GM06990 (cell line): ENCODE results near the gene SYTL5.

ENCODE experiments used
- DNase-seq: peaks from one replicate; pipeline ENCODE4 v3.0.0-alpha.2; 2011; ENCODE audit not compliant: insufficient read length; ENCODE audit errors: extremely low read depth
- H3K27me3 ChIP-seq: replicated peaks from 2 replicates; pipeline ENCODE4 v1.6.0; 2011; ENCODE audit warnings: low read length; ENCODE audit not compliant: control insufficient read depth, insufficient read depth
- H3K36me3 ChIP-seq: 2 replicates; pipeline ENCODE4 v1.5.1; 2011; ENCODE audit warnings: low read length; ENCODE audit not compliant: control insufficient read depth, insufficient read depth
- H3K4me3 ChIP-seq: replicated peaks from 2 replicates; pipeline ENCODE4 v1.5.1; 2011; ENCODE audit warnings: low read depth, mild to moderate bottlenecking, control low read depth, low read length
- TF ChIP-seq, protein P1 (sequence below): IDR thresholded peaks from 2 replicates; pipeline ENCODE4 v1.5.1; 2011; ENCODE audit warnings: low read length, control low read depth, mild to moderate bottlenecking, inconsistent platforms; ENCODE audit not compliant: insufficient read depth, poor library complexity, severe bottlenecking

Gene SYTL5

DNA sequence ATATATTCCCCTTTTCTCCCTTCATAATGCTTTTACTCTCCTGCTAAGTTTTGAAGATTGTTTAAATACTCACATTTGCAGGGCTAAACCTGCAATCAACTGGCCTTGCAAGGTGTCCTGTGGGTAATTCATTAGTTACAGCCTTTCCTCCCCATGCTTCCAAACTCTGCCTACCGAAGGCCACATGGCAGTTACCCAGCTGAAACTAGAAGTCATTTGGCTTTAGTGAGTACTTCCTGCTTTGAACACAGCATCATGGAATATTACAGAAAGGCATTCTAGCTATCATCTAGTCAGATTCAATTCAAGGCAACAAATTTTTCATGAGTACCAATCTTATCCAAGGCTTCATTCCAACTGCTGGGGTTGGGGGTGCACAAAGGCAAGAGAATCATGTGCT is 158.7 kb downstream of the SYTL5 start:
- no peak for DNase-seq
- Histone ChIP-seq H3K4me3 (no peak overlapping the region), H3K36me3 (no peaks in the 10 kb centered on the region), H3K27me3 (no peaks in the 10 kb centered on the region)
- TF ChIP-seq, protein P1, sequence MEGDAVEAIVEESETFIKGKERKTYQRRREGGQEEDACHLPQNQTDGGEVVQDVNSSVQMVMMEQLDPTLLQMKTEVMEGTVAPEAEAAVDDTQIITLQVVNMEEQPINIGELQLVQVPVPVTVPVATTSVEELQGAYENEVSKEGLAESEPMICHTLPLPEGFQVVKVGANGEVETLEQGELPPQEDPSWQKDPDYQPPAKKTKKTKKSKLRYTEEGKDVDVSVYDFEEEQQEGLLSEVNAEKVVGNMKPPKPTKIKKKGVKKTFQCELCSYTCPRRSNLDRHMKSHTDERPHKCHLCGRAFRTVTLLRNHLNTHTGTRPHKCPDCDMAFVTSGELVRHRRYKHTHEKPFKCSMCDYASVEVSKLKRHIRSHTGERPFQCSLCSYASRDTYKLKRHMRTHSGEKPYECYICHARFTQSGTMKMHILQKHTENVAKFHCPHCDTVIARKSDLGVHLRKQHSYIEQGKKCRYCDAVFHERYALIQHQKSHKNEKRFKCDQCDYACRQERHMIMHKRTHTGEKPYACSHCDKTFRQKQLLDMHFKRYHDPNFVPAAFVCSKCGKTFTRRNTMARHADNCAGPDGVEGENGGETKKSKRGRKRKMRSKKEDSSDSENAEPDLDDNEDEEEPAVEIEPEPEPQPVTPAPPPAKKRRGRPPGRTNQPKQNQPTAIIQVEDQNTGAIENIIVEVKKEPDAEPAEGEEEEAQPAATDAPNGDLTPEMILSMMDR, result no peak

DNA sequence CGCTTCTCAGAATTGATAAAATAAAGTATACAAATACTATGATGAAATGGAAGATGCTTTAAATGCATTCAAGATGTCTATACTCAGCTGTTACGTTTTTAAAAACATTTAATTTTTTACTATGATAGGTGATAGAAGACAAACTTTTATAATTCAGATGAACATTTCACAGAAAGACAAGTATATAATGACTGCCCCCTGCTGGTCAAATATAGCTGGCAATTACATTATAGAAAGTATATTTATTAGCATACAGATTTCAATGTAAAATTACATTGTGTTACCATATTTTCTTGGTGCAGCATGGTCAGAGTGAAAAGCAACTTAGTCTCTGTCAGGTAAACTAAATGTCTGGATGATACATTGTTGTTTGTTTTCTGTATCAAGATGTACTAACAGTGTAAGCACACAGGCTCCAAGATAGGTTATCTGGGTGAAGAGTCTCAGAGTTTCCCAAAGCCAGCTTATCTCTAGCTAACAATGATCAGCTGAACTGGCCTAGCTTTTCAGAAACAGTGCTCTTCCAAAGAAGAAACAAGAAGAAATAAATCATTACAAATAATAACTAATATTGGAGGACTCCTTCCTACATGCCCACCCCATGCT is 160.2 kb downstream of the SYTL5 start:
- TF ChIP-seq, protein P1, result peak; percentile 60
- DNase-seq, result no peak
- Histone ChIP-seq H3K36me3 (no peaks in the 10 kb centered on the region), H3K4me3 (no peak overlapping the region), H3K27me3 (no peaks in the 10 kb centered on the region)

DNA sequence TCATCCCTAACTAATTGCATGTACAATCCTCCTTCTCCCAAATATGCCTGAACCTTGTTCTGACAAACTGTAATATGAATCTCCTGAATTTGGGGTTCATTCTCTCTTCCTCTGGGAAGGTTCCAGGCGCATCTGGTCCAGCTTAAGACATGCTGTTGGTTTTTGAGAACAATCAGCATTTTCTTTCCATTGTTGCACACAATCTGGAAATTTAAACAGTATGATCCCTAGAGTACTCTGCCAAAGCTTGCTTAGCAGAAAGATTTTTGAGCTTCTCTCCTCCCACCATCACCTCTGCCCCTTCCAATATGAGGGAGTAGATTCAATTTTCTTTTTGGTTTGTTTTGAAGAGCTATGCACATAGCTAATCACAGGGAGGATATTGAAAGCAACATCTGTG is 164.2 kb downstream of the SYTL5 start:
- no peak for DNase-seq
- H3K36me3 ChIP-seq, result no peaks in the 10 kb centered on the region
- H3K27me3 ChIP-seq, result no peaks in the 10 kb centered on the region
- no peak overlapping the region for H3K4me3 ChIP-seq
- TF ChIP-seq, protein P1, result no peak

DNA sequence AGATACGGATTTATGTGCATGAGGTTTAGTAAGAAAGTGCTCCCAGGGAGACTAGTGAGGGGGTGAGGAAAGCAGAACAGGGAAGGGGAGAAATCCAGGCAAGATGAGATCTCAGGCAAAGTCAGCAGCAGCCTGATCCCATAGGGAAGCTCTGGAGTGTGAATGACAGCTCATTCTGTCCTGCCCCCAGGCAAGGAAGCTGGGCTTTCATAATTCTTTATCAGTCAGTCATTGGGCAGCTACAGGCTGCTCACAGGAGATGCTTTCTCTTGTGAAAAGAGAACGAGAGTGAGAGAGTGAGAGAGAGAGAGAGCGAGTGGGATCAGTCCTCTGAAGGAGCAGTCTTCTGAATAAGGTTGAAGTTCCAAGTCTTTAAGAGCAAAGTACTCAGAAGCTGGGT is 166.2 kb downstream of the SYTL5 start:
- DNase-seq, result no peak

DNA sequence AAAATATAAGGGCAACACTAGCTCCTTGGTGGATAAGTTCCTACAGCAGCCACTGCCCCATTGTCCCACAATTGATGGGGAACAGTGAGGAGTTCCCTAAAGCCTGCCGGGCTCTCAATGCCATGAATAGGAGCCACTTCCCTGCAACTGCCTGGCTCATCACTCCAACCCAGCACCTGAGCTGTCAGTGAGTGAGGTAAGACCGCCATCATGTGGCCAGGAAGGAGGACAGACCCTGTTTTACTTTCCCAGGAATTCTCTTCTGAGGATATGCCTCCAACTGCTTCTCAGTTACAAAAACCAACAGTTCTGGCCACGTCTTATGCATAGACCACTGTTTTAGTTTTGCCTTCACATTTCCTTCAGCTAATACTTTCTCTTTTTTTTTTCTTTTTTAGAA is 168.8 kb downstream of the SYTL5 start:
- Histone ChIP-seq H3K27me3 (no peaks in the 10 kb centered on the region), H3K36me3 (no peaks in the 10 kb centered on the region), H3K4me3 (no peak overlapping the region)
- TF ChIP-seq, protein P1, result peak; percentile 53
- no peak for DNase-seq

More for the DNA sequence above, 166.2 kb downstream of the SYTL5 start:
- Histone ChIP-seq H3K27me3 (no peaks in the 10 kb centered on the region), H3K36me3 (no peaks in the 10 kb centered on the region), H3K4me3 (no peak overlapping the region)
- TF ChIP-seq, protein P1, result no peak

DNA sequence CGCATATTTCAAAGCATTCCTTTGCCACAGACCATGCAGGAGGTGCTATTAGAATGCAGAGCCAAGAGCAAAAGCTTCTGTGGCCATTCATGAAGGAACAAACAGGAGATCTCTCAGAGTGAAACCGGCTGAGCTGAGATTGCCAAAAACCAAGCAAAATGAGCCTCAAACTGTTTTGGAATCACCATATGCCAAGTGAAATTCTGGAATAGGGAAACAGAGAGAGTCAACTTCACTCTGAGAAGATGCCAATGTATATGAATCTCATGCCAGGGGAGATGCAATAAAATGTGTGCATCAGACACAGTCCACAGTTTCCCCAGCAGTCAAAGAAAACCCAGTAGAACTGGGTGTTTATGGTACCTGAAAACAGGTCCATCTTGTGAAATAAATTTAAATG is 172.0 kb downstream of the SYTL5 start:
- Histone ChIP-seq H3K36me3 (no peaks in the 10 kb centered on the region), H3K27me3 (no peaks in the 10 kb centered on the region), H3K4me3 (no peak overlapping the region)
- TF ChIP-seq, protein P1, result no peak
- DNase-seq, result no peak
